Measurements from ENCODE around the gene DSC1. TPM values are rescaled to one million over a fixed set of nuclear protein-coding genes. Genes with fewer than 3 reads are reported as not detected.

Gene DSC1
- total RNA-seq, 2 donors from 2014 or later, result not detected

DNA sequence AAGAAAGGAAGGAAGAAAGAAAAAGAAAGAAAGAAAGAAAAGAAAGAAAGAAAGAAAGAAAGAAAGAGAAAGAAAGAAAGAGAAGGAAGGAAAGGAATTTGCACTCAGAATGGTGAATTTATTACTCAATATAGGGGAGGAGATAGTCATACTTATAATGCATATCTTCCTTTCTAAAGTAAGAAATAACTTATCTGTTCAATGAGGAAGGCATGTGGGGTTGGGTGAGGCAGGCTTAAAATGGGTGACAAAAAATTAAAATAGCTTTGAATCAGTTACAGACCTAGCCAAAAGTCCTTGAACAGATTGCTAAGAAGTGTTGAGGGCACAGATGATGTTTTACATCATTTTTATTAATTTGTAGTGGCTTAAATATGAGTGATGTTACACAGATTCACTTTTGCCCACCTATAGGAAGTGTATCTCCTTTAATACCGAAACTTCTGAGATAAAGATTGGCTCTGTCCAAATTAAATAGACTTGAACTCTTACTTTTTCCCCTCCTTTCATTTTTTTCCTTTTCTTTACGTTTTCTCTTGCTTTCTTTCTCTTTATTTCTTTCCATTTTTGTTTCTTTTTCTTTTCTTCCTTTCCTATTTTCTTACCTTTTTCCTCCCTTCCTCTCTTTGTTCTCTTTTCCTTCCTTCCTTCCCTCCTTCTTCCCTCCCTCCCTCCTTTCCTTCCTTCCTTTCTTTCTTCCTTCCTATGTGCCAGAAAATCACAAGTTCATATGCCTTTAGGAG is 45.6 kb downstream of the DSC1 start:
- H3K27me3 Mint-ChIP-seq (ENCODE audit: insufficient read depth), result no peaks in the 10 kb centered on the region
- no peak overlapping the region for H3K4me3 Mint-ChIP-seq
- H3K27ac ChIP-seq (ENCODE audit: low read depth, low read length), result no peak overlapping the region
- no peaks in the 10 kb centered on the region for H3K4me1 ChIP-seq (ENCODE audit: control insufficient read depth, insufficient read depth, low read length)
- no peak for TF ChIP-seq CTCF (conservative IDR thresholded peaks at IDR 0.05)
- no peaks in the 10 kb centered on the region for H3K9me3 Mint-ChIP-seq
- no peaks in the 10 kb centered on the region for H3K27me3 ChIP-seq (ENCODE audit: control insufficient read depth, insufficient read depth, low read length, poor library complexity, severe bottlenecking)
- H3K4me3 ChIP-seq (ENCODE audit: low read length), result no peak overlapping the region
- H3K27ac Mint-ChIP-seq, result no peak overlapping the region
- no peaks in the 10 kb centered on the region for H3K36me3 Mint-ChIP-seq (ENCODE audit: low read depth)
- H3K9ac ChIP-seq (ENCODE audit: extremely low read depth, low read length, poor library complexity, severe bottlenecking), result no peak overlapping the region
- H3K4me1 Mint-ChIP-seq, result no peaks in the 10 kb centered on the region
- DNase-seq, result no peak
- H3K36me3 ChIP-seq (ENCODE audit: control insufficient read depth, insufficient read depth, low read length), result no peaks in the 10 kb centered on the region
- no peaks in the 10 kb centered on the region for H3K9me3 ChIP-seq (ENCODE audit: control insufficient read depth, low read length)
- WGBS, 2 experiments (ENCODE audit: insufficient coverage in 1 of 2, insufficient read length in 1 of 2), result 83 to 94% methylated on average over 2 of the region's 2 CpGs

DNA sequence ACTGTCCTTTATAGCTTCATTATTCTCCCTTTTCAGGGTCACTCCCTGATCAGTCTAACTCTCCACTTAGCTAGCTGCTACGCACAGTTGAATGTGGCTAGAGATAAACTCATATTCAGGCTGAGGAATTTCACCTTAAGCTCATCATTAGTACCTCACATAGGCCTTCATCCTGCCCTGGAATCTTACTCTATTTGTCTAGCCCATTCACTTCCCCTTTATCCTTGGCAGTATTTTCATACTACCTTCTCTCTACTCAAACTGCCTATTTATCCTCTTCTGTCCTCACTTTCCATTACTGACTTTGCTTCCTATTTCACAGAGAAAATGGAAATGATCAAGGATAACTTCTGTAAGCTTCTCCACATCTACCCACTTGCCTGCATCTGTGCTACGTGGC is 49.9 kb downstream of the DSC1 start:
- 93 to 94% methylated on average over 2 of the region's 2 CpGs for WGBS, 2 experiments (ENCODE audit: insufficient coverage in 1 of 2, insufficient read length in 1 of 2)
- Histone ChIP-seq H3K9ac (ENCODE audit: extremely low read depth, low read length, poor library complexity, severe bottlenecking) (no peak overlapping the region), H3K4me1 (ENCODE audit: control insufficient read depth, insufficient read depth, low read length) (peaks cover 3% of the 10 kb centered on the region), H3K27me3 (ENCODE audit: control insufficient read depth, insufficient read depth, low read length, poor library complexity, severe bottlenecking) (no peaks in the 10 kb centered on the region), H3K4me3 (ENCODE audit: low read length) (no peak overlapping the region), H3K9me3 (ENCODE audit: control insufficient read depth, low read length) (no peaks in the 10 kb centered on the region), H3K36me3 (ENCODE audit: control insufficient read depth, insufficient read depth, low read length) (no peaks in the 10 kb centered on the region), H3K27ac (ENCODE audit: low read depth, low read length) (no peak overlapping the region)
- Mint-ChIP-seq H3K27me3 (ENCODE audit: insufficient read depth) (no peaks in the 10 kb centered on the region), H3K9me3 (no peaks in the 10 kb centered on the region), H3K4me3 (no peak overlapping the region), H3K36me3 (ENCODE audit: low read depth) (no peaks in the 10 kb centered on the region), H3K27ac (no peak overlapping the region), H3K4me1 (peaks cover 5% of the 10 kb centered on the region)
- TF ChIP-seq CTCF (conservative IDR thresholded peaks at IDR 0.05), result no peak
- DNase-seq, result no peak

- DNase-seq, result no peak
- 75 to 96% methylated on average over 2 to 3 of the region's 3 CpGs for WGBS, 2 experiments (ENCODE audit: insufficient coverage in 1 of 2, insufficient read length in 1 of 2)
- Histone ChIP-seq H3K4me1 (ENCODE audit: control insufficient read depth, insufficient read depth, low read length) (peaks cover 3% of the 10 kb centered on the region), H3K9me3 (ENCODE audit: control insufficient read depth, low read length) (no peaks in the 10 kb centered on the region), H3K36me3 (ENCODE audit: control insufficient read depth, insufficient read depth, low read length) (no peaks in the 10 kb centered on the region), H3K27me3 (ENCODE audit: control insufficient read depth, insufficient read depth, low read length, poor library complexity, severe bottlenecking) (no peaks in the 10 kb centered on the region), H3K4me3 (ENCODE audit: low read length) (no peak overlapping the region), H3K27ac (ENCODE audit: low read depth, low read length) (no peak overlapping the region), H3K9ac (ENCODE audit: extremely low read depth, low read length, poor library complexity, severe bottlenecking) (no peak overlapping the region)
- H3K4me3 Mint-ChIP-seq, result no peak overlapping the region
- H3K4me1 Mint-ChIP-seq, result peaks cover 13% of the 10 kb centered on the region
- no peaks in the 10 kb centered on the region for H3K9me3 Mint-ChIP-seq
- H3K36me3 Mint-ChIP-seq (ENCODE audit: low read depth), result no peaks in the 10 kb centered on the region
- H3K27ac Mint-ChIP-seq, result no peak overlapping the region
- no peak for TF ChIP-seq CTCF (conservative IDR thresholded peaks at IDR 0.05)
- H3K27me3 Mint-ChIP-seq (ENCODE audit: insufficient read depth), result no peaks in the 10 kb centered on the region
Observed at GRCh38 chr18:31105733-31106132, 56.9 kb downstream of the DSC1 start.

Measured in endodermal cell (in vitro differentiated cells).